Endothelial cell of umbilical vein (primary cell): ENCODE data around the gene CA5A. TPM values are rescaled to one million over a fixed set of nuclear protein-coding genes. Genes with fewer than 3 reads are reported as not detected.

ENCODE experiments used
- BruUV-seq: library from RNA; stranded (reverse); fragments of 400-500 nt; replicated peaks from 2 replicates; lab custom pipeline; 2021; lab: Mats Ljungman, UMichigan
- CTCF ChIA-PET: fragments of 300-600, 350-600 bp; sonication (Branson Sonifier 250); formaldehyde crosslinking; loops from one replicate; lab custom pipeline; 2021; ENCODE audit warnings: antibody characterized with exemption, inconsistent platforms; lab: Charles Lee
- POLR2A ChIA-PET: fragments of 300-600, 350-600 bp; sonication (Branson Sonifier 250); formaldehyde crosslinking; loops from one replicate; lab custom pipeline; 2021; ENCODE audit warnings: antibody characterized with exemption, inconsistent platforms; lab: Charles Lee
- DNase-seq: peaks from one replicate; pipeline ENCODE4 v3.0.0-alpha.2; 2011; ENCODE audit warnings: low read depth, low spot score
- FAIRE-seq: peaks from 2 replicates; lab custom pipeline; 2011; peaks lifted over from hg19 to GRCh38; lab: Jason Lieb, UNC
- H2AFZ ChIP-seq: 2 replicates; pipeline ENCODE4 v1.6.0; 2012; ENCODE audit warnings: low read depth, low read length, control low read depth, inconsistent platforms
- H3K27ac ChIP-seq: 2 replicates; pipeline ENCODE4 v1.5.1; 2011; ENCODE audit warnings: low read depth, mild to moderate bottlenecking, control low read depth, low read length, moderate library complexity; ENCODE audit not compliant: insufficient read depth
- H3K27me3 ChIP-seq, 2 experiments: 2 replicates each; pipeline versions ENCODE4 v1.6.0 to v1.6.1; 2011; ENCODE audit warnings: low read length in 2 of 2, mixed read lengths in 1 of 2; ENCODE audit not compliant: control insufficient read depth in 2 of 2, insufficient read depth in 2 of 2
- H3K36me3 ChIP-seq, 2 experiments: 2 replicates in 1 of 2; 3 replicates in 1 of 2; pipeline ENCODE4 v1.5.1; 2011; ENCODE audit warnings: low read length in 2 of 2, mild to moderate bottlenecking in 1 of 2, moderate library complexity in 1 of 2; ENCODE audit not compliant: control insufficient read depth in 2 of 2, insufficient read depth in 2 of 2; ENCODE audit errors: extremely low read depth in 1 of 2
- H3K4me1 ChIP-seq: 3 replicates; pipeline ENCODE4 v1.5.1; 2011; ENCODE audit warnings: mild to moderate bottlenecking, low read length; ENCODE audit not compliant: control insufficient read depth, insufficient read depth; ENCODE audit errors: extremely low read depth
- H3K4me2 ChIP-seq: 2 replicates; pipeline ENCODE4 v1.6.1; 2011; ENCODE audit warnings: low read length, control low read depth, mixed read lengths; ENCODE audit not compliant: insufficient read depth
- H3K4me3 ChIP-seq, 3 experiments: fragments of 200-600 bp in 1 of 3; sonication (generic), shearing (Covaris generic) in 1 of 3; replicated peaks in 1 of 3; 2 replicates each; pipeline ENCODE4 v1.5.1; 2011 to 2016; ENCODE audit warnings: control low read depth in 3 of 3, low read length in 3 of 3, mild to moderate bottlenecking in 2 of 3, inconsistent platforms in 1 of 3, low read depth in 1 of 3, moderate library complexity in 1 of 3; ENCODE audit not compliant: insufficient read depth in 1 of 3
- H3K79me2 ChIP-seq: 2 replicates; pipeline ENCODE4 v1.6.0; 2012; ENCODE audit warnings: low read length, inconsistent platforms; ENCODE audit not compliant: control insufficient read depth, insufficient read depth
- H3K9ac ChIP-seq: replicated peaks from 2 replicates; pipeline ENCODE3; 2011; ENCODE audit warnings: low read length, control low read depth; ENCODE audit not compliant: insufficient read depth; ENCODE audit errors: extremely low read depth
- H3K9me1 ChIP-seq: replicated peaks from 3 replicates; pipeline ENCODE4 v1.6.0; 2011; ENCODE audit warnings: mild to moderate bottlenecking, low read length; ENCODE audit not compliant: control insufficient read depth, insufficient read depth; ENCODE audit errors: extremely low read depth
- H3K9me3 ChIP-seq: replicated peaks from 2 replicates; pipeline ENCODE4 v1.5.1; 2012; ENCODE audit warnings: low read length, inconsistent platforms; ENCODE audit not compliant: control insufficient read depth, insufficient read depth
- H4K20me1 ChIP-seq: replicated peaks from 2 replicates; pipeline ENCODE3; 2011; ENCODE audit warnings: mild to moderate bottlenecking, low read length; ENCODE audit not compliant: control insufficient read depth, insufficient read depth; ENCODE audit errors: extremely low read depth
- EZH2 ChIP-seq: IDR thresholded peaks from 2 replicates; pipeline ENCODE4 v1.6.1; 2012; ENCODE audit warnings: borderline replicate concordance, low read depth, mild to moderate bottlenecking, moderate library complexity, low read length, inconsistent platforms; ENCODE audit not compliant: severe bottlenecking
- FOS ChIP-seq: IDR thresholded peaks from 2 replicates; pipeline ENCODE4 v1.6.1; 2011; ENCODE audit warnings: mild to moderate bottlenecking, low read length, moderate library complexity, borderline replicate concordance; ENCODE audit not compliant: insufficient read depth
- GATA2 ChIP-seq: IDR thresholded peaks from 2 replicates; pipeline ENCODE4 v1.7.0; 2011; ENCODE audit warnings: low read depth, mild to moderate bottlenecking, moderate library complexity, mixed read lengths, low read length; ENCODE audit not compliant: insufficient read length, insufficient read depth
- JUN ChIP-seq: IDR thresholded peaks from 2 replicates; pipeline ENCODE4 v1.6.1; 2011; ENCODE audit warnings: borderline replicate concordance, low read depth; ENCODE audit not compliant: insufficient read length, insufficient read depth
- MAX ChIP-seq: IDR thresholded peaks from 2 replicates; pipeline ENCODE4 v1.6.1; 2011; ENCODE audit not compliant: insufficient read depth, insufficient read length
- MYC ChIP-seq: IDR thresholded peaks from one replicate; pipeline ENCODE4 v1.6.1; 2011; ENCODE audit warnings: mild to moderate bottlenecking, low read depth, low read length
- POLR2A ChIP-seq: IDR thresholded peaks from 2 replicates; pipeline ENCODE4 v1.6.1; 2012; ENCODE audit warnings: low read depth, mild to moderate bottlenecking, control low read depth, low read length
- POLR2AphosphoS5 ChIP-seq: IDR thresholded peaks from 2 replicates; pipeline ENCODE4 v1.6.1; 2012; ENCODE audit warnings: low read depth, mild to moderate bottlenecking, control low read depth, low read length, moderate library complexity; ENCODE audit not compliant: insufficient read depth
- dilution Hi-C: fragments of 300-500 bp; cut with MboI; formaldehyde crosslinking; loops from one replicate; pipeline ENCODE4 v1.15.0; 2019; ENCODE audit warnings: low sequenced_read_pairs; ENCODE audit not compliant: extremely low pct_ligation_motif_present
- intact Hi-C: fragments of 100-400 bp; cut with micrococcal nuclease; formaldehyde crosslinking; loops from one replicate; pipeline ENCODE4 v1.10.0; 2022
- polyA plus RNA-seq, 4 experiments: library from polyadenylated mRNA; depleted of rRNA in 3 of 4; stranded (reverse) in 3 of 4; unstranded in 1 of 4; fragments of >200 nt; gene quantifications; 2 replicates each; pipeline versions ENCODE4 v1.2.1 to v1.2.3, GENCODE V29; 2011 to 2012; ENCODE audit warnings: missing spikeins in 1 of 4
- total RNA-seq: library from RNA; stranded (reverse); gene quantifications from 2 replicates; pipeline ENCODE4 v1.2.3, GENCODE V29; 2021
- TF ChIP-seq, protein P1 (sequence below), 2 donors: IDR thresholded peaks; 1 replicate in 1 of 2; 2 replicates in 1 of 2; pipeline ENCODE4 v1.5.1; 2011; ENCODE audit warnings: low read length in 2 of 2, mild to moderate bottlenecking in 2 of 2, moderate library complexity in 2 of 2, control low read depth in 1 of 2, inconsistent platforms in 1 of 2, low read depth in 1 of 2; ENCODE audit not compliant: insufficient read depth in 1 of 2; ENCODE audit errors: extremely low read depth in 1 of 2

CA5A gene
- total and polyA plus RNA-seq, 2 donors (not counting 3 experiments of a cell fraction or from before 2014, with no cell fraction given) = not detected

GRCh38 chr16:87954826-87955225, 18.5 kb upstream of the CA5A start:
- DNase-seq = no peak
- POLR2A ChIA-PET = interaction anchor here (0.6 kb wide), 1 partner anchor 1216 kb away, joined by 4 read pairs; no protein-coding TSS in a partner anchor
- intact Hi-C loops = loop anchor here (5.0 to 10.0 kb wide), 3 partner anchors 67 to 610 kb away; no protein-coding TSS in a partner anchor
- Histone ChIP-seq H3K36me3 (peaks cover 0 to 2% of the 10 kb centered on the region in 2 experiments), H3K27me3 (no peaks in the 10 kb centered on the region), H3K79me2 (peaks cover 80% of the 10 kb centered on the region), H3K27ac (no peak overlapping the region), H3K4me3 (no peak overlapping the region), H3K9me3 (no peaks in the 10 kb centered on the region), H3K4me1 (peaks cover 40% of the 10 kb centered on the region), H2AFZ (no peak overlapping the region), H4K20me1 (no peaks in the 10 kb centered on the region), H3K9ac (no peak overlapping the region), H3K4me2 (no peak overlapping the region), H3K9me1 (no peaks in the 10 kb centered on the region)
- BruUV-seq = no TSS peak
- CTCF ChIA-PET = interaction anchor here (1.5 to 3.2 kb wide), 2 partner anchors 8 to 483 kb away, joined by 7 to 8 read pairs; no protein-coding TSS in a partner anchor
- dilution Hi-C loops = no loop called here
- no peak for FAIRE-seq
- TF ChIP-seq POLR2AphosphoS5 (no peak), POLR2A (no peak), JUN (no peak), FOS (no peak), MAX (no peak), MYC (no peak), GATA2 (no peak), EZH2 (no peak)
- TF ChIP-seq, protein P1, sequence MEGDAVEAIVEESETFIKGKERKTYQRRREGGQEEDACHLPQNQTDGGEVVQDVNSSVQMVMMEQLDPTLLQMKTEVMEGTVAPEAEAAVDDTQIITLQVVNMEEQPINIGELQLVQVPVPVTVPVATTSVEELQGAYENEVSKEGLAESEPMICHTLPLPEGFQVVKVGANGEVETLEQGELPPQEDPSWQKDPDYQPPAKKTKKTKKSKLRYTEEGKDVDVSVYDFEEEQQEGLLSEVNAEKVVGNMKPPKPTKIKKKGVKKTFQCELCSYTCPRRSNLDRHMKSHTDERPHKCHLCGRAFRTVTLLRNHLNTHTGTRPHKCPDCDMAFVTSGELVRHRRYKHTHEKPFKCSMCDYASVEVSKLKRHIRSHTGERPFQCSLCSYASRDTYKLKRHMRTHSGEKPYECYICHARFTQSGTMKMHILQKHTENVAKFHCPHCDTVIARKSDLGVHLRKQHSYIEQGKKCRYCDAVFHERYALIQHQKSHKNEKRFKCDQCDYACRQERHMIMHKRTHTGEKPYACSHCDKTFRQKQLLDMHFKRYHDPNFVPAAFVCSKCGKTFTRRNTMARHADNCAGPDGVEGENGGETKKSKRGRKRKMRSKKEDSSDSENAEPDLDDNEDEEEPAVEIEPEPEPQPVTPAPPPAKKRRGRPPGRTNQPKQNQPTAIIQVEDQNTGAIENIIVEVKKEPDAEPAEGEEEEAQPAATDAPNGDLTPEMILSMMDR (IDR thresholded peaks at IDR 0.05; ENCODE audit: extremely low read depth in 1 of 2, insufficient read depth in 1 of 2, low read depth in 1 of 2, low read length in 2 of 2) = no peak
